ENCODE measurements around the gene CALU. TPM values are rescaled to one million over a fixed set of nuclear protein-coding genes. Genes with fewer than 3 reads are reported as not detected.

The CALU gene
- total RNA-seq, 1 donor from 2014 or later = 131 TPM

GRCh38 chr7:128703609-128704241, 35.4 kb upstream of the CALU start:
- Histone ChIP-seq H3K9me3 (ENCODE audit: control insufficient read depth in 3 of 3, low read length in 3 of 3) (no peaks in the 10 kb centered on the region), H3K4me1 (ENCODE audit: control insufficient read depth in 3 of 3, insufficient read depth in 3 of 3, low read length in 3 of 3) (no peaks in the 10 kb centered on the region), H3K27ac (ENCODE audit: low read depth, low read length) (no peak overlapping the region), H3K9ac (ENCODE audit: low read depth in 1 of 3, low read length in 3 of 3) (no peak overlapping the region), H3K4me3 (ENCODE audit: low read length in 3 of 3) (no peak overlapping the region), H3K36me3 (ENCODE audit: control insufficient read depth in 3 of 3, insufficient read depth in 3 of 3, low read length in 3 of 3) (no peaks in the 10 kb centered on the region), H3K27me3 (ENCODE audit: control insufficient read depth in 3 of 3, insufficient read depth in 3 of 3, low read length in 3 of 3) (peaks cover 5 to 14% (median 11%) of the 10 kb centered on the region in 3 donors)

- Histone ChIP-seq H3K36me3 (ENCODE audit: control insufficient read depth in 3 of 3, insufficient read depth in 3 of 3, low read length in 3 of 3) (no peaks in the 10 kb centered on the region), H3K9ac (ENCODE audit: low read depth in 1 of 3, low read length in 3 of 3) (no peak overlapping the region), H3K4me1 (ENCODE audit: control insufficient read depth in 3 of 3, insufficient read depth in 3 of 3, low read length in 3 of 3) (no peaks in the 10 kb centered on the region), H3K27me3 (ENCODE audit: control insufficient read depth in 3 of 3, insufficient read depth in 3 of 3, low read length in 3 of 3) (peaks cover 0 to under 1% (median under 1%) of the 10 kb centered on the region in 3 donors), H3K27ac (ENCODE audit: low read depth, low read length) (no peak overlapping the region), H3K9me3 (ENCODE audit: control insufficient read depth in 3 of 3, low read length in 3 of 3) (no peaks in the 10 kb centered on the region), H3K4me3 (ENCODE audit: low read length in 3 of 3) (no peak overlapping the region)
These were observed 33.2 kb upstream of the CALU start for GRCh38 chr7:128705891-128706333.

DNA sequence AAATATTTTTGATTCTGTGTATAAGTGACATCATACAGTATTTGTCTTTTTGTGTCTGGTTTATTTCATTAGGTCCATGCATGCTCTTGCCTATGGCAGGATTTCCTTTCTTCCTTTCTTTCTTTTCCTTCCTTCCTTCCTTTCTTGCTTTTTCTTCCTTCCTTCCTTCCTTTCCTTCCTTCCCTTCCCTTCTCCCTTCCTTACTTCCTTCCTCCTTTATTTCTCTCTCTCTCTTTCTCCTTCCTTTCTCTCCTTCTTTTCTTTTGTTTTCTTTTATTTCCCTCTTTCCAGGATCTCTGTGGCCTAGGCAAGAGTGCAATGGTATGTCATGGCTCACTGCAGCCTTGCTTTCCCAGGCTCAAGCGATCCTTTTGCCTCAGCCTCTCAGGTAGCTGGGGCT, 31.4 kb upstream of the CALU start:
- no peak overlapping the region for H3K4me3 ChIP-seq (ENCODE audit: low read length in 3 of 3)
- H3K27ac ChIP-seq (ENCODE audit: low read depth, low read length) = no peak overlapping the region
- no peak overlapping the region for H3K9ac ChIP-seq (ENCODE audit: low read depth in 1 of 3, low read length in 3 of 3)
- H3K27me3 ChIP-seq (ENCODE audit: control insufficient read depth in 3 of 3, insufficient read depth in 3 of 3, low read length in 3 of 3) = no peaks in the 10 kb centered on the region
- no peaks in the 10 kb centered on the region for H3K9me3 ChIP-seq (ENCODE audit: control insufficient read depth in 3 of 3, low read length in 3 of 3)
- no peaks in the 10 kb centered on the region for H3K4me1 ChIP-seq (ENCODE audit: control insufficient read depth in 3 of 3, insufficient read depth in 3 of 3, low read length in 3 of 3)
- no peaks in the 10 kb centered on the region for H3K36me3 ChIP-seq (ENCODE audit: control insufficient read depth in 3 of 3, insufficient read depth in 3 of 3, low read length in 3 of 3)

DNA sequence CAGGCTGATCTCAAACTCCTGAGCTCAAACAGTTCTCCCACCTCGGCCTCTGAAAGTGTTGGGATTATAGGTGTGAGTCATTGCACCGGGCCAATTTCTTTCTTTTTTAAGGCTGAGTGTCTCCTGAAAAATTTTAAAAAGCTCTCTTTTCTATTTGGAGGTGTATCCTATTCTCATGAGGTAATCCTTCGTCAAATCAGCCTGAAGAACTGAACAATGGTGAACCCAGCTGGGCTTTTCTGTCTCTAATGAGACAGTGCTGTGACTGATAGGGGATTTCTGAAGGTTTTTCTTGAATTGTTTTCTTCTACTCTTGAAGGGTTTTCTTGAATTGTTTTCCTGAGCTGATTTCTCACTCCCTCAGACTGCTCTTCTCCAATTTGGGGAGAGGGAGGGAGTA, 30.9 kb upstream of the CALU start:
- Histone ChIP-seq H3K4me3 (ENCODE audit: low read length in 3 of 3) (no peak overlapping the region), H3K27ac (ENCODE audit: low read depth, low read length) (no peak overlapping the region), H3K9ac (ENCODE audit: low read depth in 1 of 3, low read length in 3 of 3) (no peak overlapping the region), H3K27me3 (ENCODE audit: control insufficient read depth in 3 of 3, insufficient read depth in 3 of 3, low read length in 3 of 3) (no peaks in the 10 kb centered on the region), H3K4me1 (ENCODE audit: control insufficient read depth in 3 of 3, insufficient read depth in 3 of 3, low read length in 3 of 3) (no peaks in the 10 kb centered on the region), H3K9me3 (ENCODE audit: control insufficient read depth in 3 of 3, low read length in 3 of 3) (no peaks in the 10 kb centered on the region), H3K36me3 (ENCODE audit: control insufficient read depth in 3 of 3, insufficient read depth in 3 of 3, low read length in 3 of 3) (no peaks in the 10 kb centered on the region)

DNA sequence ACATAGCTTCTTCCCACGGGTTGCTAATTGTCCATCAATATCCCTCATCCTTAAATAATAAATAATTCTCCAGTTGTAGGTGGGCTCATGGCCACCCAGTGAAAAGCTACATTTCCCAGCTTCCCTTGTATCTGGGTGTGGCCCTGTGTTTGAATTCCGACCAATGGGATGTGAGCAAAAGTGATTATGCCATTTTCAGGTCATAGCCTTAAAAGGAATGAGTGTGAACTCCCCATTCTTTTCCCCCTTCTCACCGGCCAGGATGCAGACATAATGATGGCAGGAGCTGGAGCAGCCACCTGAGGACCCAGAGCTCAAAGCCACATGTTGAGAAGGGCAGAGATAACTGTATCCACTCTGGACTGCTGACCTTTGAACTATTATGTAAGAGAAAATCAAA, 30.3 kb upstream of the CALU start:
- Histone ChIP-seq H3K27me3 (ENCODE audit: control insufficient read depth in 3 of 3, insufficient read depth in 3 of 3, low read length in 3 of 3) (no peaks in the 10 kb centered on the region), H3K27ac (ENCODE audit: low read depth, low read length) (no peak overlapping the region), H3K4me1 (ENCODE audit: control insufficient read depth in 3 of 3, insufficient read depth in 3 of 3, low read length in 3 of 3) (no peaks in the 10 kb centered on the region), H3K9me3 (ENCODE audit: control insufficient read depth in 3 of 3, low read length in 3 of 3) (no peaks in the 10 kb centered on the region), H3K4me3 (ENCODE audit: low read length in 3 of 3) (no peak overlapping the region), H3K36me3 (ENCODE audit: control insufficient read depth in 3 of 3, insufficient read depth in 3 of 3, low read length in 3 of 3) (no peaks in the 10 kb centered on the region), H3K9ac (ENCODE audit: low read depth in 1 of 3, low read length in 3 of 3) (no peak overlapping the region)

- no peak overlapping the region for H3K4me3 ChIP-seq (ENCODE audit: low read length in 3 of 3)
- no peaks in the 10 kb centered on the region for H3K36me3 ChIP-seq (ENCODE audit: control insufficient read depth in 3 of 3, insufficient read depth in 3 of 3, low read length in 3 of 3)
- no peaks in the 10 kb centered on the region for H3K27me3 ChIP-seq (ENCODE audit: control insufficient read depth in 3 of 3, insufficient read depth in 3 of 3, low read length in 3 of 3)
- H3K9ac ChIP-seq (ENCODE audit: low read depth in 1 of 3, low read length in 3 of 3) = no peak overlapping the region
- no peaks in the 10 kb centered on the region for H3K4me1 ChIP-seq (ENCODE audit: control insufficient read depth in 3 of 3, insufficient read depth in 3 of 3, low read length in 3 of 3)
- H3K9me3 ChIP-seq (ENCODE audit: control insufficient read depth in 3 of 3, low read length in 3 of 3) = no peaks in the 10 kb centered on the region
- no peak overlapping the region for H3K27ac ChIP-seq (ENCODE audit: low read depth, low read length)
These were observed 28.7 kb upstream of the CALU start for GRCh38 chr7:128710481-128710880.

- no peak overlapping the region for H3K27ac ChIP-seq (ENCODE audit: low read depth, low read length)
- H3K9me3 ChIP-seq (ENCODE audit: control insufficient read depth in 3 of 3, low read length in 3 of 3) = no peaks in the 10 kb centered on the region
- no peaks in the 10 kb centered on the region for H3K27me3 ChIP-seq (ENCODE audit: control insufficient read depth in 3 of 3, insufficient read depth in 3 of 3, low read length in 3 of 3)
- no peaks in the 10 kb centered on the region for H3K36me3 ChIP-seq (ENCODE audit: control insufficient read depth in 3 of 3, insufficient read depth in 3 of 3, low read length in 3 of 3)
- no peaks in the 10 kb centered on the region for H3K4me1 ChIP-seq (ENCODE audit: control insufficient read depth in 3 of 3, insufficient read depth in 3 of 3, low read length in 3 of 3)
- no peak overlapping the region for H3K9ac ChIP-seq (ENCODE audit: low read depth in 1 of 3, low read length in 3 of 3)
- no peak overlapping the region for H3K4me3 ChIP-seq (ENCODE audit: low read length in 3 of 3)
These were observed 25.4 kb upstream of the CALU start for GRCh38 chr7:128713794-128714193.

- H3K4me1 ChIP-seq (ENCODE audit: control insufficient read depth in 3 of 3, insufficient read depth in 3 of 3, low read length in 3 of 3) = no peaks in the 10 kb centered on the region
These were observed 24.3 kb upstream of the CALU start for GRCh38 chr7:128714701-128715495.

DNA sequence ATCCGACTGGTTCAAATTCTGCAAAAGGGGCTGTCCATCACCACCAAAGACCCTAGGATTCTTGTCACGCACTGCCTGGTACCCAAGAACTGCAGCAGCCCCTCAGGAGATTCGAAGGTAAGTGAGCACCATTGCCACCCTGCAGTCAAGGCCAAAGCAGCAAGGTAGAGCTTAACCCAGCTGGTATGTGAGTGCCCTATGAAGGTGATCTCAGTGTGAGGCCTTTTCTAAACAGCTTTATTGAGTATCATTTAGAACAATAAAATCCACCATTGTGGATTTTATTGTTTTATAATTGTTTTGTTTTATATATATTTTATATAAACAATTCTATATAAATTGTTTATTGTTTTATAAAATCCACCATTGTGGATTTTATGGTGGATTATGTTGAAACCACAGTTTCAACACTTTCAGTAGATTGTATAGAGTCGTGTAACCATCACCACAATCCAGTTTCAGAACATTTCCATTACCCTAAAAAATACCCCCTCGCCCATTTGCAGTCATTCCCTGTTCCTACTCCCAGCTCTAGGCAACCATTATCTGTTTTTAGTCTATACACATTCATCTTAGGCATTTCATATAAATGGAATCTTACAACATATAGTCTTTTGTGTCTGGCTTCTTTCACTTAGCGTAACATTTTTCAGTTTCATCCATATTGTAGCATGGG, 20.1 kb upstream of the CALU start:
- Histone ChIP-seq H3K36me3 (ENCODE audit: control insufficient read depth in 3 of 3, insufficient read depth in 3 of 3, low read length in 3 of 3) (no peaks in the 10 kb centered on the region), H3K27me3 (ENCODE audit: control insufficient read depth in 3 of 3, insufficient read depth in 3 of 3, low read length in 3 of 3) (no peaks in the 10 kb centered on the region), H3K27ac (ENCODE audit: low read depth, low read length) (no peak overlapping the region), H3K9me3 (ENCODE audit: control insufficient read depth in 3 of 3, low read length in 3 of 3) (no peaks in the 10 kb centered on the region), H3K9ac (ENCODE audit: low read depth in 1 of 3, low read length in 3 of 3) (no peak overlapping the region), H3K4me1 (ENCODE audit: control insufficient read depth in 3 of 3, insufficient read depth in 3 of 3, low read length in 3 of 3) (no peaks in the 10 kb centered on the region), H3K4me3 (ENCODE audit: low read length in 3 of 3) (no peak overlapping the region)

More at GRCh38 chr7:128714701-128715495, 24.3 kb upstream of the CALU start:
- H3K4me3 ChIP-seq (ENCODE audit: low read length in 3 of 3) = no peak overlapping the region
- H3K9ac ChIP-seq (ENCODE audit: low read depth in 1 of 3, low read length in 3 of 3) = no peak overlapping the region
- no peaks in the 10 kb centered on the region for H3K9me3 ChIP-seq (ENCODE audit: control insufficient read depth in 3 of 3, low read length in 3 of 3)
- no peak overlapping the region for H3K27ac ChIP-seq (ENCODE audit: low read depth, low read length)
- no peaks in the 10 kb centered on the region for H3K36me3 ChIP-seq (ENCODE audit: control insufficient read depth in 3 of 3, insufficient read depth in 3 of 3, low read length in 3 of 3)
- H3K27me3 ChIP-seq (ENCODE audit: control insufficient read depth in 3 of 3, insufficient read depth in 3 of 3, low read length in 3 of 3) = no peaks in the 10 kb centered on the region

DNA sequence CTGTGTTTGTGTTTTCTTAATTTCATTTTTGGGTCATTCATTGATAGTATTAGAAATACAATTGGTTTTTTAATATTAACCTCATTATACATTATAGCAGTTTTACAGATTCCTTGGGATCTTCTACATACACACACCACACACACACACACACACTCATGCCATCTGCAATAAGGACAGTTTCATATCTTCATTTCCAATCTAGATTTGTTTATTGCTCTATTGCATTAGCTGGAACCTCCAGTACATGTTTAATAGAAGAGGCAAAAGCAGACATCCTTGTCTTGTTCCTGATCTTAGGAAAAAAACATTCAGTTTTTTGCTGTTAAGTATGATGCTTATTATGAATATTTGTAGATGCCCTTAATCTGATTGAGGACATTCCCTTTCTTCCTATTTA, 17.8 kb upstream of the CALU start:
- no peaks in the 10 kb centered on the region for H3K27me3 ChIP-seq (ENCODE audit: control insufficient read depth in 3 of 3, insufficient read depth in 3 of 3, low read length in 3 of 3)
- H3K36me3 ChIP-seq (ENCODE audit: control insufficient read depth in 3 of 3, insufficient read depth in 3 of 3, low read length in 3 of 3) = no peaks in the 10 kb centered on the region
- H3K9me3 ChIP-seq (ENCODE audit: control insufficient read depth in 3 of 3, low read length in 3 of 3) = no peaks in the 10 kb centered on the region
- H3K9ac ChIP-seq (ENCODE audit: low read depth in 1 of 3, low read length in 3 of 3) = no peak overlapping the region
- H3K4me3 ChIP-seq (ENCODE audit: low read length in 3 of 3) = no peak overlapping the region
- H3K4me1 ChIP-seq (ENCODE audit: control insufficient read depth in 3 of 3, insufficient read depth in 3 of 3, low read length in 3 of 3) = no peaks in the 10 kb centered on the region
- H3K27ac ChIP-seq (ENCODE audit: low read depth, low read length) = no peak overlapping the region

All from skeletal muscle tissue (tissue), 4 donors.